Gastrocnemius medialis (tissue), 4 donors: ENCODE measurements around the gene CDH4.

Experiments used
- POLR2A ChIP-seq, 2 donors: fragments of 450-650 bp; IDR thresholded peaks; one replicate each; pipeline ENCODE4 v1.6.1; 2017; ENCODE audit warnings: antibody characterized with exemption in 2 of 2, mild to moderate bottlenecking in 2 of 2, moderate library complexity in 2 of 2
- TF ChIP-seq, protein P1 (sequence below), 5 experiments: fragments of 450-650 bp in 3 of 5; fragments of 200-600 bp in 2 of 5; sonication (generic) in 2 of 5; IDR thresholded peaks in 4 of 5; conservative IDR thresholded peaks in 1 of 5; 1 replicate in 4 of 5; 2 replicates in 1 of 5; pipeline ENCODE4 v1.5.1; 2016 to 2019; ENCODE audit warnings: antibody characterized with exemption in 5 of 5, mild to moderate bottlenecking in 3 of 5, moderate library complexity in 3 of 5

DNA sequence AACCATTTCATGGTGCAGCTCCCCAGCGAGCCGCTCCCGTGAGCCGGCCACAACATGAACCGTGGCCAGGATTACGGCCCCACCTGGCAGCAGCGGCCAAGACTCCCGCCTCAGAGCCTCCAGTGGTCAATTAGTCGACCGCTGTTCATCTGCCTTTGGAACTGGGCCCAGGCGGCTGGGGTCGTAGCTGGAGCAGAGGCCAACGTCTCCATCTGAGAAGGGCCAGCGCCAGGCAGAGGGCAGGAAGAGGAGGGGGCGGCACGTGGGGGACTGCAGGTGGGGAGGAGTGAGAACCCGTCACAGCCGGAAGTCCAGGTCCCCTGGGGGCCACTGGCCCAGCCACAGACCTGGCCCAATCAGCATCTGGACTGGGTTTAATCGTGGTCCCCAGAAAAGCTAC, 629.4 kb downstream of the CDH4 start:
- TF ChIP-seq POLR2A (IDR thresholded peaks at IDR 0.05): no peak
- TF ChIP-seq, protein P1, sequence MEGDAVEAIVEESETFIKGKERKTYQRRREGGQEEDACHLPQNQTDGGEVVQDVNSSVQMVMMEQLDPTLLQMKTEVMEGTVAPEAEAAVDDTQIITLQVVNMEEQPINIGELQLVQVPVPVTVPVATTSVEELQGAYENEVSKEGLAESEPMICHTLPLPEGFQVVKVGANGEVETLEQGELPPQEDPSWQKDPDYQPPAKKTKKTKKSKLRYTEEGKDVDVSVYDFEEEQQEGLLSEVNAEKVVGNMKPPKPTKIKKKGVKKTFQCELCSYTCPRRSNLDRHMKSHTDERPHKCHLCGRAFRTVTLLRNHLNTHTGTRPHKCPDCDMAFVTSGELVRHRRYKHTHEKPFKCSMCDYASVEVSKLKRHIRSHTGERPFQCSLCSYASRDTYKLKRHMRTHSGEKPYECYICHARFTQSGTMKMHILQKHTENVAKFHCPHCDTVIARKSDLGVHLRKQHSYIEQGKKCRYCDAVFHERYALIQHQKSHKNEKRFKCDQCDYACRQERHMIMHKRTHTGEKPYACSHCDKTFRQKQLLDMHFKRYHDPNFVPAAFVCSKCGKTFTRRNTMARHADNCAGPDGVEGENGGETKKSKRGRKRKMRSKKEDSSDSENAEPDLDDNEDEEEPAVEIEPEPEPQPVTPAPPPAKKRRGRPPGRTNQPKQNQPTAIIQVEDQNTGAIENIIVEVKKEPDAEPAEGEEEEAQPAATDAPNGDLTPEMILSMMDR (IDR thresholded peaks at IDR 0.05 in 4 of 5, conservative IDR thresholded peaks at IDR 0.05 in 1 of 5): no peak
